WTC11 (cell line): Measurements from ENCODE around the gene PKP1. TPM values are rescaled to one million over a fixed set of nuclear protein-coding genes. Genes with fewer than 3 reads are reported as not detected.

Experiments
- ATAC-seq: fragments of 200-7000 bp; cut with Tn5 transposase; 2 replicates; pipeline ENCODE4 v1.10.0; 2021; ENCODE audit warnings: mild to moderate bottlenecking, moderate library complexity
- CTCF ChIA-PET: fragments of 300-600 bp; sonication (Branson Sonifier 250); formaldehyde crosslinking; loops from one replicate; lab custom pipeline; 2021; ENCODE audit warnings: antibody characterized with exemption; lab: Charles Lee
- POLR2A ChIA-PET: fragments of 350-600 bp; sonication (Branson Sonifier 250); formaldehyde crosslinking; loops from one replicate; lab custom pipeline; 2021; ENCODE audit warnings: antibody characterized with exemption; lab: Charles Lee
- DNase-seq: peaks from one replicate; pipeline ENCODE4 v3.0.0; 2021; ENCODE audit warnings: low spot score
- H3K27ac Mint-ChIP-seq: 2 replicates; pipeline ENCODE4 v1.8.0; 2021; ENCODE audit warnings: mixed read lengths
- H3K27me3 Mint-ChIP-seq: 2 replicates; pipeline ENCODE4 v1.8.0; 2021; ENCODE audit warnings: low read depth, mild to moderate bottlenecking, moderate library complexity, mixed read lengths
- H3K36me3 Mint-ChIP-seq: 2 replicates; pipeline ENCODE4 v1.8.0; 2021; ENCODE audit warnings: mixed read lengths
- H3K4me1 Mint-ChIP-seq: 2 replicates; pipeline ENCODE4 v1.8.0; 2022; ENCODE audit warnings: mixed read lengths
- H3K4me3 Mint-ChIP-seq: 2 replicates; pipeline ENCODE4 v1.8.0; 2021; ENCODE audit warnings: mild to moderate bottlenecking, moderate library complexity, mixed read lengths
- H3K9me3 Mint-ChIP-seq: 2 replicates; pipeline ENCODE4 v1.8.0; 2021; ENCODE audit warnings: mixed read lengths
- AFF4 ChIP-seq: sonication (generic); formaldehyde crosslinking; IDR thresholded peaks from 2 replicates; pipeline ENCODE4 v1.8.1; 2023; ENCODE audit warnings: mild to moderate bottlenecking, missing genetic modification reagents, borderline replicate concordance
- AR ChIP-seq: fragments of 250-450 bp; sonication (Bioruptor Pico); IDR thresholded peaks from 2 replicates; pipeline ENCODE4 v1.9.0; 2021; ENCODE audit warnings: mild to moderate bottlenecking
- ATF3 ChIP-seq: sonication (generic); formaldehyde crosslinking; conservative IDR thresholded peaks from 2 replicates; pipeline ENCODE4 v1.8.1; 2022; ENCODE audit warnings: mild to moderate bottlenecking, missing genetic modification reagents
- EMX1 ChIP-seq: fragments of 250-450 bp; sonication (Bioruptor Pico); IDR thresholded peaks from 2 replicates; pipeline ENCODE4 v1.8.0; 2021; ENCODE audit warnings: mild to moderate bottlenecking
- JUN ChIP-seq: sonication (generic); formaldehyde crosslinking; IDR thresholded peaks from 2 replicates; pipeline ENCODE4 v1.8.0; 2023; ENCODE audit warnings: mild to moderate bottlenecking, missing genetic modification reagents
- NR2C2 ChIP-seq: sonication (generic); formaldehyde crosslinking; IDR thresholded peaks from 2 replicates; pipeline ENCODE4 v1.8.0; 2022; ENCODE audit warnings: mild to moderate bottlenecking, missing genetic modification reagents
- SMAD4 ChIP-seq: sonication (generic); formaldehyde crosslinking; IDR thresholded peaks from 2 replicates; pipeline ENCODE4 v1.8.0; 2022; ENCODE audit warnings: mild to moderate bottlenecking, missing genetic modification reagents
- TP53 ChIP-seq: sonication (generic); formaldehyde crosslinking; IDR thresholded peaks from 2 replicates; pipeline ENCODE4 v1.8.1; 2023; ENCODE audit warnings: mild to moderate bottlenecking, missing genetic modification reagents
- ZBTB21 ChIP-seq: sonication (generic); formaldehyde crosslinking; IDR thresholded peaks from 2 replicates; pipeline ENCODE4 v1.8.1; 2023; ENCODE audit warnings: mild to moderate bottlenecking, missing genetic modification reagents, borderline replicate concordance
- ZNF219 ChIP-seq: sonication (generic); formaldehyde crosslinking; IDR thresholded peaks from 2 replicates; pipeline ENCODE4 v1.8.0; 2023; ENCODE audit warnings: missing genetic modification reagents, mild to moderate bottlenecking, borderline replicate concordance
- total RNA-seq: library from RNA; stranded (reverse); gene quantifications from 3 replicates; pipeline ENCODE4 v1.2.3, GENCODE V29; 2021
- TF ChIP-seq, protein P1 (sequence below): fragments of 250-450 bp; sonication (Bioruptor Pico); conservative IDR thresholded peaks from 2 replicates; pipeline ENCODE4 v1.9.0; 2021; ENCODE audit warnings: mild to moderate bottlenecking
- TF ChIP-seq, protein P2 (sequence below): sonication (generic); formaldehyde crosslinking; IDR thresholded peaks from 2 replicates; pipeline ENCODE4 v1.8.1; 2022; ENCODE audit warnings: low read depth, mild to moderate bottlenecking, moderate library complexity, missing genetic modification reagents, borderline replicate concordance

PKP1 gene
- total RNA-seq, 1 experiment from 2014 or later, result 0.24 TPM

- no peak overlapping the region for H3K4me3 Mint-ChIP-seq
- TF ChIP-seq TP53 (no peak), NR2C2 (CRISPR knock-in tag) (no peak), ZBTB21 (CRISPR knock-in tag) (no peak)
- TF ChIP-seq, protein P1, sequence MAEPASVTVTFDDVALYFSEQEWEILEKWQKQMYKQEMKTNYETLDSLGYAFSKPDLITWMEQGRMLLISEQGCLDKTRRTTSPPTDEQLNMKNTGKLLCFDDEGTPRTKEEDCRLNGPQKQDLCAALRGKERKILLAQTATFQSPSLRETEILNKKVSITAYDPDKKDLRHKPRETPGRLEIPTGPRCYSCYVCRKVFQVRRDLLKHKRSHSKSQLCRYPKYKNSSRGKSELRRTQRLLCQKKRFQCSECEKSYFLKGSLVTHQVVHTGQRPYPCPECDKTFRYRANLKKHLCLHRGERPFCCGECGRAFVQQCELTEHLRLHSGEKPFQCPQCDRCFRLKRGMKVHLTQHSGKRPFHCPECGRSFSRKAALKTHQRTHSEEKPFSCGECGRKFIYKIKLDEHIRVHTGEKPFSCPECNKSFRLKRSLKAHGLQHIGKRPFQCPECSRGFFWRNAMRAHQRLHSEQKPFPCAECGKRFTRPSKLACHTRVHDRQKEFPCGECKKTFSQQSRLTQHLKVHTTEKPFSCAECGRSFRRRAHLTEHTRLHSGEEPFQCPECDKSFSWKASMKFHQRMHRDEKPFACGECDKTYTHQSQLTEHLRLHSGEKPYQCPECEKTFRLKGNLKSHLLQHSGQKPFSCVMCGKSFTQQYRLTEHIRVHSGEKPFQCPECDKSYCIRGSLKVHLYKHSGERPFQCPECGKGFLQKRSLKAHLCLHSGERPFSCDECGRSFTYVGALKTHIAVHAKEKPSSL (CRISPR knock-in tag), result no peak
- CTCF ChIA-PET, result interaction anchor here (1.0 to 2.8 kb wide), 4 partner anchors 9 to 101 kb away, joined by 4 to 8 read pairs (median 6); no protein-coding TSS in a partner anchor
- H3K9me3 Mint-ChIP-seq, result no peaks in the 10 kb centered on the region
- no peak overlapping the region for H3K27ac Mint-ChIP-seq
- H3K27me3 Mint-ChIP-seq, result no peaks in the 10 kb centered on the region; the same call in 1 of the 2 replicates
- no peak for ATAC-seq
- DNase-seq, result no peak
- POLR2A ChIA-PET, result no interaction called here
- H3K4me1 Mint-ChIP-seq, result peaks cover 15% of the 10 kb centered on the region
- H3K36me3 Mint-ChIP-seq, result no peaks in the 10 kb centered on the region
Observed at GRCh38 chr1:201355471-201355870, 72.2 kb downstream of the PKP1 start.

DNA sequence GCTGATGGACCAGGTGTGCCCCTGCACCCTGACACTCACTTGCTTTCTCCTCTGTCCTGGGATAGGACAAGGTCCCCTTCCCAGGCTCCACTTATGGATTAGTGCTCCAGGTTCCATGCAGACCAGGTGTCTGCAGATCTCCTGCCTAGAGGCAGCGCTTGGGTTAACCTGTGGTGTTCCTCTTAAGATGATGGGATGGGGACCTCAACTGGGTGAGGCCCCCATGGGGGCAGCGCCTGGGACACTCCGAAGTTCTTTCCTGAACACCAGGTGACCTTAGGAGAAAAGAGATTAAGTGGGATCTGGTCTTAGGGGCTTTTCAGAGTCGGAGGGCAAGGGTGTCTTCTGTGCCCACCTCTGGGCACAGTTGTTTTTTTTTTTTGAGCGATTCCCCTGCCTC, 72.9 kb downstream of the PKP1 start:
- ATAC-seq, result no peak
- ChIA-PET CTCF (interaction anchor here (1.0 to 7.5 kb wide), 6 partner anchors 9 to 237 kb away, joined by 3 to 175 read pairs (median 6); no protein-coding TSS in a partner anchor), POLR2A (no interaction called here)
- H3K27ac Mint-ChIP-seq, result no peak overlapping the region
- H3K36me3 Mint-ChIP-seq, result no peaks in the 10 kb centered on the region
- no peak overlapping the region for H3K4me3 Mint-ChIP-seq
- H3K9me3 Mint-ChIP-seq, result no peaks in the 10 kb centered on the region
- no peaks in the 10 kb centered on the region; the same call in 1 of the 2 replicates for H3K27me3 Mint-ChIP-seq
- H3K4me1 Mint-ChIP-seq, result peaks cover 15% of the 10 kb centered on the region
- no peak for TF ChIP-seq SMAD4
- no peak for TF ChIP-seq AFF4 (CRISPR knock-in tag)
- TF ChIP-seq EMX1 (CRISPR knock-in tag), result no peak
- no peak for TF ChIP-seq JUN (CRISPR knock-in tag)
- no peak for TF ChIP-seq AR
- no peak for TF ChIP-seq ATF3 (CRISPR knock-in tag)
- TF ChIP-seq, protein P2, sequence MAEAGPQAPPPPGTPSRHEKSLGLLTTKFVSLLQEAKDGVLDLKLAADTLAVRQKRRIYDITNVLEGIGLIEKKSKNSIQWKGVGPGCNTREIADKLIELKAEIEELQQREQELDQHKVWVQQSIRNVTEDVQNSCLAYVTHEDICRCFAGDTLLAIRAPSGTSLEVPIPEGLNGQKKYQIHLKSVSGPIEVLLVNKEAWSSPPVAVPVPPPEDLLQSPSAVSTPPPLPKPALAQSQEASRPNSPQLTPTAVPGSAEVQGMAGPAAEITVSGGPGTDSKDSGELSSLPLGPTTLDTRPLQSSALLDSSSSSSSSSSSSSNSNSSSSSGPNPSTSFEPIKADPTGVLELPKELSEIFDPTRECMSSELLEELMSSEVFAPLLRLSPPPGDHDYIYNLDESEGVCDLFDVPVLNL (CRISPR knock-in tag), result no peak
- no peak for TF ChIP-seq ZNF219 (CRISPR knock-in tag)
- TF ChIP-seq, all 79 proteins: peak for 0
- DNase-seq, result no peak
